Activated CD4-positive, alpha-beta T cell treated with anti-CD3 and anti-CD28 coated beads, Interleukin-2, amount 50 U/mL, for 48 hours (primary cell): ENCODE data around the gene EIF4G3.
"Not testable (repeated sequence)": the region's sequence is repeated elsewhere in the genome, so short reads cannot be mapped to it uniquely, and the experiment has no call there.

Experiments used
- DNase-seq, 2 experiments: peaks; one replicate each; pipeline ENCODE4 v3.0.0-alpha.2; 2020

EIF4G3 gene

DNA sequence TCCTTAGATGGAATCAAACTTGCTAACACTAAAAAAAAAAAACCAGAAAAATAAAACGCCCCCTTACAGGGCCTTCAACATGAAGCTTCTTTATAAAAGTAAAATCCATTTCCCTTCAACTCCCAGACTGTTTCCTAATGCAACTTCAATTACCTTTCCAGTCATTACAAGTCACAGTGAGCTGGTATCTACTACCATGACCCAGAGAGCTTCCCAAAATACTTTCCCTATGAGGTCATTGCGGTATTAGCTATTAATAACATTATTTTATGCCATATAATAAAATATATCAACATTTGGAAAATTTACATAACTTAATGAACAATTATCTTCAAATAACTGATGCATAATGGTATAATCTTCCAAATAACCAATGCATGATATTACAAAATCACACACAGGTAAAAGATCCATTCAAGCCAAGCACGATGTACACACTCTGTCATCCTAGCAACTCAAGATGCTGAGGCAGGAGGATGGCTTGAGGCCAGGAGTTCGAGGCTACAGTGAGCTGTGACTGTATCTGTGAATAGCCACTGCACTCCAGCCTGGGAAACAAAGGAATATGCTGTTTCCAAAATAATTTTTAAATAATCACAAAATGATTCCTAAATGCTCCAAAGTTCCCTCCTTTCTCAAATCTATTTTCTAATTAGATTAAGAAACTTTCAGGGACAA is 24.1 kb downstream of the EIF4G3 start:
- no peak for DNase-seq

DNA sequence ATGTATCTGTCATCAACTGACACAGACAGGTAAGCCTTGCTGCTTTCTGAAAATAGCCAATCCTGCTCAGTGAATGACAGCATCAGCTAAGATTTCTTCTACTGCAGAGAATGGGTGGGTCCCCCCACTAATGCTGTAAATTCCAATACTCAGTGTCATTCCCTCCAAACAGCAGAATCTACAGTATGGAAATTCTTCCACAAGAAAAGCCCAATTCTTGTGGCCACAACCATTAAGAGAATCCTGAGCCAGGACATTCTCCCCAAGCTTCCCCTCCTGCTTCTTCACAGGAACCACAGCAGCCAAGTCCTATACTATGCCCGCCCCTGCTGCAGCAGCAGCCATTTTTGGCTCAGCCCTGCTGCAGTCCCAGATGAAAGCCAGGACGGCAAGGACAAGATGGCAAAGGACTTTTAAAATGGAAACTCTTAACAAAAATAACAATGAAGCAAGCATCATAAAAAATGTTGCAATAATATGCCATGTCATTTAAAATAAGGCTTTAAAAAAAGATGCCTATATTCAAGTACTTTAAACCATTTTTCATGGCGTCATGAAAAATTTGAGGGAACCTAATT is 26.8 kb downstream of the EIF4G3 start:
- DNase-seq, result no peak

DNA sequence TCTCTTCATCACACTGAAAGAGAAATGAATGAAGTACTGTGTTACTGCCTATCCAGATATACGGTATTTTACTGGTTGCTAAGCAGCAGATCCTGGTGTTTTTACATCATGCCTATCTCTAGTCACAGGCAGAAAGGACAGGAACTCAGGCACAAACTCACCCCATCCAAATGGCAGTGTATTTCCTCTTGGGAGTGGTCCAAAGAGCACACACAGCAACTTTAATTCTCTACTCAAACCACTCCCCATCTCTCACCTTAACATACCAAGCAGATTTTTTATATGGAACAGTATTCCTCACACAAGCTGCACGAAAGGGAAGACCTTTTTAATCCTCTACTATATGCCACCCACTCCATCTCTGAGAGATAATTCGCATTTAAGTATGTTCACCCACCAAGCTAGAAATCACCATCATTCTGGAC is 27.3 kb downstream of the EIF4G3 start:
- no peak for DNase-seq

DNA sequence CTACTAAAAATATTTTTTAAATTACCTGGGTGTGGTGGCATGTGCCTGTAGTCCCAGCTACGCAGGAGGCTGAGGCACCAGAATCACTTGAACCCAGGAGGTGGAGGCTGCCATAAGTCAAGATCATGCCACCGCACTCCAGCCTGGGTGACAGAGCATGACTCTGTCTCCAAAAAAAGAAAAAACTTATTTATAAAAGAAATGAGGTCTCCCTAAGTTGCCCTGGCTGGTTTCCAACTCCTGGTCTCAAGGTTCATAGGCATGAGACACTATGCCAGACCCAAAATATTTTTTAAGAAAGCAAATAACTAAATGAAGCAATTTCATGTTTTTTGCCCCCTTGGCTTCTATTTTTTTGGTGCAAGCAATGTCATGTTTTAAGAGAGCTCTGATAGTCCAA is 32.9 kb downstream of the EIF4G3 start:
- DNase-seq, result no peak

DNA sequence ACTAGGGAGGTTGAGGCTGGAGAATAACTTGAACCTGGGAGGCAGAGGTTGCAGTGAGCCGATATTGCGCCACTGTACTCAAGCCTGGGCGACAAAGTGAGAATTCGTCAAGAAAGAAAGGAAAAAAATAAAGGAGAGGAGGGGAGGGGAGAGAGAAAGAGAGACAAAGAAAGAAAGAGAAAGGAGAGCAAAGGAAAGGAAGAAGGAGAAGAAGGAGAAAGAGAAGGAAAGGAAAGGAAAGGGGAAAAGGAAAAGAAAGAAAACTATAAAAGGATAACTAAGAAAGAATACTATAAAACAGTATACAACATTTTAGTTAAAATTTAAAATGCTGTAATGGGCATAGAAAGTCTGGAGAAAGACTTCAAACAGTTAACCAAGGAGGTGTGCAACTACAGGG is 33.6 kb downstream of the EIF4G3 start:
- no peak for DNase-seq

DNA sequence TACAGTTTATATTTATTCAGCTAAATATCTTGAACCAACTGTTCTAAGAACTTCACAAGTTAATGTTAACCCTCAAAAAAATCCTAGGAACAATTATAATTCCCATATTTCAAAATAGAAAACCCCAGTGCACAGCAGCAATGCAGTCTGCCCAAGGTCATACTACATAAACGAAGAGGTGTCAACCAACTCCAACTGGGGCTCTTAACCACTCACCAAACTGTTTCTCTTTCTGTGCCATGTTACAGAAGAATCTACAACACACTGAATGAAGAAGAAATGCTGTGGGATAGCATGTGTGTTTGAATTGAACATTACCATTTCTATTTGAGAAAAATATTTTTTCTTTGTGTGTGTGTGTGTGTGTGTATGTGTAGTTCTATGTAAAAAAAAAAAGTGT is 35.7 kb downstream of the EIF4G3 start:
- DNase-seq, result no peak

DNA sequence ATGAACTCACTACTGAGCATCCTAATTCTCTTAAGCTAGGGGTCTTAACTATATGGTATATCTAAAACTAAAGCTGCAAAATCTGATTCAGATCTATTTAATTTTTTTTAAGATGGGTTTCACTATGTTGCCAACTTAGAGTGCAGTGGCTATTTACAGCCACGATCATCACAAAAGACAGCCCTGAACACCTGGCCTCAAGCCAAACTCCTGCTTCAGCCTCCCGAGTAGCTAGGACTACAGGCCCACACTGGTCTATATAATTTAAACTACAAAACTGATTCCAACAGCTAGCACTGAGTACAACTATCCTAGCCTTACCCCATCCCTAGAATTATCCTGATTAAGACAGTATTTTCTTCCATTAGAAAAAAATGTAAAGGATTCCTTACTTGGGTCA is 37.1 kb downstream of the EIF4G3 start:
- DNase-seq, result no peak

DNA sequence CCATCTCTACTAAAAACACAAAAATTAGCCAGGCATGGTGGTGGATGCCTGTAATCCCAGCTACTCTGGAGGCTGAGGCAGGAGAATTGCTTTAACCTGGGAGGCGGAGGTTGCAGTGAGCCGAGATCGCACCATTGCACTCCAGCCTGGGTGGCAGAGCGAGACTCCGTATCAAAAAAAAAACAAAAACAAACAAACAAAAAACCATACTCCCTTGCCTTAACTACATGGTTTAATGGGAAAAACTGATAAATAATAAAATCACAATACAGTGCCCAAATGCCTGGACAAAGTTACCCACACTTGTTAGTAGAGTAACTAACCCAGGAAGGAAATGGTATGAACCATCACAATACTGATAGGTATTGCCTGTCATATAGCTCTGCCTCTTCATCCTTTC is 40.4 kb downstream of the EIF4G3 start:
- not testable (repeated sequence) for DNase-seq

DNA sequence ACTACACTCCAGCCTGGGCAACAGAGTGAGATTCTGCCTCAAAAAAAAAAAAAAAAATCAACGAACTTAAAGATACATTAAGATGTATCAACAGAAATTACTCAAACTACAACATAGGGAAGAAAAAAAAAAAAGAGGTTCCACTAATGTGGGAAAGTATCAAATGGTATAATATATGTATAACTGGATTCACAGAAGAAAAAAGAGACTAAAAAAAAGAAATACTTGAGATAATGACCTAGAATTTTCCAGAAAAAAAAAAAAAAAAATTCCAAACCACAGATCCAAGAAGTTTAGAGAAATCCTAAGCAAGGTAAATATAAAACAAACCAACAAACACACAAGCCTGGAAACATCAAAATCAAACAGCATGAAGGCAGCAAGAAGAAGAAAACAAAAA is 45.5 kb downstream of the EIF4G3 start:
- DNase-seq, result no peak

DNA sequence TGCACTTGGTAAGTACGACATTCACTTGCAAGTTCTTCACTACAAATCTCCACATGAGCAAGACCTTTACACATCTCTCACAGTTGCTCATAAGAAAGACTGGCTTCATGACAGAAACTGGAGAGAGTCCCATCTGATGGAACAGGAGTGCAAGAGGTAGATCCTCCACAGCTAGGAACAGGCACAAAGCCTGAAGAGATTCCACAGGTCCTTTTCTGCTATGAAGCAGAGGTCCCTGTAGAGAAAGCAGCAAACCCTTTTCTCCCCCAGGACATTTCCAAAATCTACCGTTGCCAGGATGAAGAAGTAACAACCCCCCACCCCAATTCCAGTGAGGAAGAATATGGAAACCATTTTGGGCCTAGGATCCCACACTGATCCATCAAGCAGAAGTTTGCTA is 47.3 kb downstream of the EIF4G3 start:
- no peak for DNase-seq

DNA sequence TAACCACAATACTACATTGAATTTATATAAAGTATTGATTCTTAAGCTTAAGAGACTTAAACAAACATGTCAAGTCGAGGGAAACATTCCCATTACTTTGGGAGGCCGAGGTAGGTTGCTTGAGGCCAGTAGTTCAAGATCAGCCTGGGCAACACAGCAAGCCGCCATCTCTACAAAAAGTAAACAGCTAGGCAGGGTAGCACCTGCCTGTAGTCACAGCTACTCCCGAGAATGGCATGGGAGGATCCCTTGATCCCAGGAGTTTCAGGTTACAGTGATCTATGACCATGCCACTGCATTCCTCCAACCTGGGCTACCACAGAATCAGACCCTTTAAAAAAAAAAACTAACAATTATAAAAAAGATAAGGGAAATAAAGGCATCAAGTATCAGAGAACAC is 50.4 kb downstream of the EIF4G3 start:
- no peak for DNase-seq

DNA sequence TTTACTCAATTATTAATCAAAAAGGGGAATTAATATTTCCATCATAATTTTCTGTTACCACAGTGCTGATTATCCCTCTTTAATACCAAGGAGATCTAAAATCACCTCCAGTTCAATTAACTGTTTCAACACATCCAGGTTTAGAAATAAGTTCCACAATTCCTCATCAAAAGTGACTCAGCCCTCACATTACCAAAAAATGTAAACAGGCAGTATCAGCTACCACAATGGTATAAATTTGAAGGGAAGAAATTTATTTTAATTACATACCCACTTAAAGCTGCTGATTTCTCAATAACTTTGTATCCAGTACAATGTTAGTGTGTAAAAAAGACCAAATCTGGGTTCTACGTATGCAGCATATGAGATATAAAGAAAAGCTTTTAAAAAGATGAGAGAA is 51.9 kb downstream of the EIF4G3 start:
- DNase-seq, result no peak

DNA sequence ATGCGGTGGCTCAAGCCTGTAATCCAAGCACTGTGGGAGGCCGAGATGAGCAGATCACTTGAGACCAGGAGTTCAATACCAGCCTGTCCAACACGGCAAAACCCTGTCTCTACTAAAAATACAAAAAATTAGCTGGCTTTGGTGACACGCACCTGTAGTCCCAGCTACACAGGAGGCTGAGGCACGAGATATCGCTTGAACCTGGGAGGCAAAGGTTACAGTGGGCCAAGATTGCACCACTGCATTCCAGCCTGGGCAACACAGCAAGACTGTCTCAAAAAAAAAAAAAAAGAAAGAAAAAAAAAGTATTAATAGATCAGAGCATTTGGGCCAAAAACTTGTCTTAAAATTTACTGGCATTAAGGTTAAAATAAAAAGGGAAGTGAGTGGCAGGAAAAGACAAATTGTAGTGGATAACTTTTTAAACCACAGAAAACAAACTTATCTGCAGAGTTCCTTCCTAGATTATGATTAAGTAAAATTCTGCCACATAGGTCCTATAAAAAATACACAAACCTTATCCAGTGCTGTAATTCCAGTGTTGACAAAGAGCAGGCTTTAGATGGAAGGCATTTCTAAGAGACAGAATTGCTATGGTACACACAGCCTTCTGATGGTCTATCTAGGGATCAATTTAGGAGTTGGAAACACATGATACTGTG is 53.3 kb downstream of the EIF4G3 start:
- no peak for DNase-seq

DNA sequence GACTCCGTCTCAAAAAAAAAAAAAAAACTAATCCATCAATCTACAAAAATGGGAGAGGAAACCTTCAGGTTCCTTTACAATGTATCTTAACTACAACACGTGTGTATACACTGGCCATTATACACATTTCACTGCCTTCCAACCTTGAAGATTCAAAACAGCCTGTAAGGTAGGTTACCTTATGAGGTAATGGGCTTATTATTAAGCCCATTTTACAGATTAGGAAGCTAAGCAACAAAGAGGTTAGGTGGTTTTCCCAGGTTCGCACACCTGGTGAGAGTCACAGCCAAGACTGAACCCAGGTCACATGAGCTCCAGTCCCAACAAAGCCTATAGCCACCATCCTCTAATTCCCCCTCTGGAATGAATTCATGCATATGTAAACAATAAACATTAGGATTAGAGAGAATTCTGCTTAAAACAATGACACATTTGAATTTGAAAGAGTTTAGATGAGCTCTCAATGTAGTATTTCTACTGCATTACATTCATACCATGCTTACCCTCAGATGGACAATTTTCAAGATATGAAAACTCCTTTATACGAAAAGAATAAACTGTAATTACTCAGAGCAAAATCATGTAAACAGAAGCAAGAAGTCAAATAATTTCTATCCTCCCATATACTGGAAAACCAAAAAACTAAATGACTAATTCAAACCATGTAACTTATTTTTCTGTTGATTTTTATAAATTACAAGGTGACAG is 54.8 kb downstream of the EIF4G3 start:
- no peak for DNase-seq

DNA sequence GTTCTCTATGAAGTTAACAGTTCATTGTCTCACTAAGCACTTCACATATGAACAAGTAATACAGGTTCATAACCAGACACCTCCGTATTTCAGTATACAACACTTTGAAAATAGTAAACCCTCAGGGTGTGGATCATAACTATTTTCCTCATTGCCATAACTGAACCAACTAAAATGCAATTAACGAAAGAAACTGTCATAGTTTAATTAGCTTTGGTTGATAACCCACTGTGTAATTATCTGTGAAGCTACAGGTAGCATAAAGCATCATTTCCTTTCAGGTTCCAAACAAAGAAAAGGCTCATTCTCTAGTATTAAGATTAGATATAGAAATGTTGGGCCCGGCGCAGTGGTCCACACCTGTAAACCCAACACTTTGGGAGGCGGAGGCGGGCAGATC is 58.5 kb downstream of the EIF4G3 start:
- DNase-seq, result no peak

DNA sequence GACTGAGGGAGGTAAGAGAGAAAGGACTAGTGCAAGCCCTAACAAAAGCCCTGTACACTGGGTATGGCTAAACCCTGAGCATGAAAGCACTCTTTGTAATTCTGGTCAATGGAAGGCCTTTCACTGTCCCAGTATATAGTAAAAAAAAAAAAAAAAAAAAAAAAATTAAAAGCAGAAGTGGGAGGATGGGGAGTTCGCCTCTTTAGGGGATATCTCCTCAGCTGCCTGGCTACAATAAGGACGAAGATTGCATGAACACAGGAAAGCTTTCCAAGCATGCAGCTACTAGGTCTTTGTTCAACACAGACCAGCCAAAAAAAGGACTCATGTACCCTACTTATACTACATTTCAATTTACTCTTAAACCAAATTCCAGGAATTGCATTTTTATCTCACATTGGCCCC is 59.1 kb downstream of the EIF4G3 start:
- no peak for DNase-seq

DNA sequence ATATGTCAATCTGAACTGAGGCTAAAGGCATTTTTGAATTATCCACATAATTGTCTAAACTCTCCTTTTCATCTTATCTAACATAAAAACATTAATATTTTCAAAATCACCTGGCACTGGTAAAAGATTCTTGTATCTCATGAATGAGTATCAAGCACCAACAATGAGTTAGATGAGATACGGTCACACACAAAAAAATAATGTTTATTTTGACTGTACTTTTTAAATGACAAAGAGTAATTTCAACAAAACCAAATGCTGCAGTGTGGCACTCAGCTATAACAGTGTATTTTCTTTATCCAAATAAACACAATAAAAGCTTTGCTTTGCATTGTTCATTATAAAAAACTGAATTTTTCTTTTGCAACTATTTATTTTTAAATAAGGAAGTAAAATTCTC is 59.5 kb downstream of the EIF4G3 start:
- no peak for DNase-seq

DNA sequence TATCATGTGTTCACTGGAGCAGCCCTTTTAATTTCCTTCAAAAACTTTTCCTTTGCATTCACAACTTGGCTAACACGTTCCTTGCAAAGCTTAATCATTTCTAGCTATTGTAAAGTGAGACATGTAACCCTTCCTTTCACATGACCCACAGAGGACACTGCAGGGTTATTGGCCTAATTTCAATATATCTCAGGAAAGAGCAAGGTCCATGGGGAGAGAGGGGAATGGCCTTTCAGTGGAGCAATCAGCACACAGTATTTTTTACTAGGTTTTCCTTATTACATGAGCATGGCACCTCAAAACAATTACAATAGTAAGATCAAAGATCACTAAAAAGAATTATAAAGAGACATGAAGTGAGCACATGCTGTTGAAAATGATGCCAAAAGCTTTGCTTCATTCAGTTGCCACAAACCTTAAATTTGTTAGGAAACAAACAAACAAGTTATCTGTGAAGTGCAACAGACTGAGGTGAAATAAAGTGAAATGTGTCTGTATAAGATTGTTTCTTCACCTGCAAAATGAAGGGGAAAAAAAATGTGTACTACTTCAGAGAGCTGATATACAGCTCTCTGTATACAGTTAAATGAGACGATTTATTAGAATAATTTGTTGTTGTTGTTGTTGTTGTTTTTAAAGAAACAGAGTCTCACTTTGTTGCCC is 61.5 kb downstream of the EIF4G3 start:
- DNase-seq, result no peak

DNA sequence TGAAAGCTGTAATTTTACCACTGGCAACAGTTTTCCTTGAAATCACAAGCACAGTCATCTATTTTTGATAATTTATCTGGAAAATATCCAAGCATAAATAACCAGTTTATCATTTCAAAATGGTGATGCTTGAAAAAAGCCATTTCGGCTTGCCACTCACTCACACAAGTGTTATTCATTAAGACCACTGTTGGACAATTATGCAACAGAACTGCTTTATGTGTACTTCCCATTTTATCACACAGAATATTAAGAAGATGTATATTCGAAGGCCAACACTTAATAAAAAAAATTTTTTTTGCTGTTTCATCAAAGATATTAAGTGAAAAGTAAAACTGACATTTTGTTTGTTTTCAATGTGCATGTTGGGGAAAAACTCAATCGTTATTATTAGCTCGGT is 62.3 kb downstream of the EIF4G3 start:
- DNase-seq, result no peak

DNA sequence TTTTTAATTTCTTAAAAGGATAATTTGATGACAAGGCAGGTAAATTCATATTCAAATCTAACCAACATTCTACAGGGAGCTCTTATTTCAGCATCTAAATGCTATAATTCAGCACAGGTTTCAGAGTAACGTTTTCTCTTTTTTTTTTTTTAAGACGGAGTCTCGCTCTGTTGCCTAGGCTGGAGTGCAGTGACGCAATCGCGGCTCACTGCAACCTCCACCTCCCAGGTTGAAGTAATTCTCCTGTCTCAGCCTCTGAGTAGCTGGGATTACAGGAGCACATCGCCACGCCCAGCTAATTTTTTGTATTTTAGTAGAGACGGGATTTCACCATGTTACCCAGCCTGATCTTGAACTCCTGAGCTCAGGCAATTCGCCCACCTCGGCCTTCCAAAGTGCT is 66.5 kb downstream of the EIF4G3 start:
- no peak for DNase-seq

DNA sequence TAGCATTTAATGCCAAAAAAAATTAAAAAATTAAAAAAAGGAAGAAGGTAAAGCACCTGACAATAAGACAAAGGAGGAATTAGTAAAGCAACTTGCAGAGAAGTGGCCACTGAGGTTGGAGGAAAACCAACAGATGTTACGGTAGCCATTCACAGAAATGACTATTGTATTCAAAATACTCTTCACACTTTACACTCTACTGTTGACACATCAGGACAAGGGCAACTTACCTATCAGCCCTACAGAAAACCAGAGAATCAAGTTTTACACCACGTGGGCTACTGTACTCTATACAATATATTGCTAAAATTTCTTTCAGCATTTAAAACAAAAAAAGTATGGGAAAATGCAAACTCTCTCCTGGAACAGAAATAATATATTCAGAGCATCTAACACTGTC is 70.0 kb downstream of the EIF4G3 start:
- DNase-seq, result no peak

DNA sequence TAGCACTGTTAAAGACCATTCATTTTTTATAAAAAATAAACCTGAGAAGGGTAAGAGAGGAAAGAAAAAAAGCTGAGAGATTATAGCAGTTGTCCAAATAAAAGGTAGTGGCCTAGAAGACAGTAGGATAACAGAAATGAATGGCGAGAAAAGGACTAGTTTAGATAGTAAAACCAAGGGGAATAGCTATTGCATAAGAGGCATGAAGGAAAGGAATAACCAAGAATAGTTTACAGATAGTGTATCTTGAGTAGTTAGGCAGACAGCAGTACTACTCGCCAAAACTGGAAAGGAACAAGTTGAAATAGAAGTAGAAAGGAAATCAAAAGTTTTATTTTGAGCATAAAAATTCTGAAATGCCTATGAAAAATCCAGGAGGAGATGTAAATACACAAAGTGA is 70.5 kb downstream of the EIF4G3 start:
- no peak for DNase-seq

DNA sequence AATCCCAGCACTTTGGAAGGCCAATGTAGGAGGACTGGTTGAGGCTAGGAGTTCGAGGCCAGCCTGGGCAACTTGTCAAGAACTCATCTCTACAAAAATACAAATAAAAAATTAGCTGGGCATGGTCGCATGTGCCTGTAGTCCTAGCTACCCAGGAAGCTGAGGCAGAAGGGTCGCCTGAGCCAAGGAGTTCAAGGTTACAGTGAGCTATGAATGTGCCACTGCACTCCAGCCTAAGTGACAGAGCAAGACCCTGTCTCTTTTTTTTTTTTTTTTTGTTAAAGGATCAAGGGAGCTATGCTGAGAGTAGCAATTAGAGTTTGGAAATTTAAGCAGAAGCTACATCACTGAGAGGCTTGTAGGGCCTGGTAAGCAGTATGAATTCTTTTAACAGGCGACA is 70.9 kb downstream of the EIF4G3 start:
- DNase-seq, result no peak

DNA sequence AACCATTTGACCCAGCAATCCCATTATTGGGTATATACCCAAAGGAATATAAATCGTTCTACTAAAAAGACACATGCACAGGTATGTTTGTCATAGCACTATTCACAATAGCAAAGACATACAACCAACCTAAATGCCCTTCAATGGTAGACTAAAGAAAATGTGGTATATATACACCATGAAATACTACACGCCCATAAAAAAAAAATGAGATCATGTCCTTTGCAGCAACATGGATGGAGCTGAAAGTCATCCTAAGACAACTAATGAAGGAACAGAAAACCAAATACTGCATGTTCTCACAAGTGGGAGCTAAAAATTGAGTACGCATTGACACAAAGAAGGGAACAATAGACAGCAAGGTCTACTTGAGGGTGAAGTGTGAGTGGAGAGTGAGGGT is 72.0 kb downstream of the EIF4G3 start:
- no peak for DNase-seq
